HG02623 (cell line): ENCODE data around the gene PHEX.
"Not testable (repeated sequence)": the region's sequence is repeated elsewhere in the genome, so short reads cannot be mapped to it uniquely, and the experiment has no call there.

Experiments used
- ATAC-seq: cut with Tn5 transposase; IDR thresholded peaks from one replicate; pipeline ENCODE4 v1.9.1; 2021; ENCODE audit warnings: moderate library complexity; ENCODE audit not compliant: unreplicated experiment

Gene PHEX

GRCh38 chrX:22220941-22221340 is 188.8 kb downstream of the PHEX start:
- no peak for ATAC-seq

DNA sequence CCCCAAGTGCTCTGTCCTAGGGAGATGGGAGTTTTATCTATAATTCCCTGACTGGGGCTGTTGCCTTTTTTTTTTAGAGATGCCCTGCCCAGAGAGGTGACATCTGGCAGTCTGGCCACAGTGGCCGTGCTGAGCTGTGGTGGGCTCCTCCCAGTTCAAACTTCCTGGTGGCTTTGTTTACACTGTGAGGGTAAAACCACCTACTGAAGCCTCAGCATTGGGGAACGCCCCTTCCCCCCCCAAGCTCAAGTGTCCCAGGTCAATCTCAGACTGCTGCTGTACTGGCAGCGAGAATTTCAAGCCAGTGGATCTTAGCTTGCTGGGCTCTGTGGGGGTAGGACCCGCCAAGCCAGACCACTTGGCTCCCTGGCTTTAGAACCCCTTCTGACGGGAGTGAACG is 202.3 kb downstream of the PHEX start:
- no peak for ATAC-seq

DNA sequence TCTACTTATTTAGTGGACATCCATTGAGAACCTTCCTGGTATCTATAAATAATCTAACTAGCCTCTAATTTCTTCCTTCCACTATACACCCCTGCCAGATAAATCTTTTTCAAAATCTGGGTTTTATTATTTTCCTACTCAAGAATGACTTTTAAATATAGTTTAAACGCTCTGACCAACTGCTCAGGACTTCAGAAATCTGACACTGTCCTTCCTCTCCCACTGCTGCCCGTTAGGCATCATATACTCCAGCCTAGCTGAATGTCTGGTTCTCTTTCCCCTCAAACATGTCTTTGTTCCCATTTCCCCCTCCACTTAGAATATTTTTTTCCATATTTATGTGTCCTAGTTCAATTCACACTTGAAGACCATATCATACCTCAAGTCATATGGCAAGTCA is 205.4 kb downstream of the PHEX start:
- no peak for ATAC-seq

GRCh38 chrX:22246620-22247019 is 214.5 kb downstream of the PHEX start:
- no peak for ATAC-seq

DNA sequence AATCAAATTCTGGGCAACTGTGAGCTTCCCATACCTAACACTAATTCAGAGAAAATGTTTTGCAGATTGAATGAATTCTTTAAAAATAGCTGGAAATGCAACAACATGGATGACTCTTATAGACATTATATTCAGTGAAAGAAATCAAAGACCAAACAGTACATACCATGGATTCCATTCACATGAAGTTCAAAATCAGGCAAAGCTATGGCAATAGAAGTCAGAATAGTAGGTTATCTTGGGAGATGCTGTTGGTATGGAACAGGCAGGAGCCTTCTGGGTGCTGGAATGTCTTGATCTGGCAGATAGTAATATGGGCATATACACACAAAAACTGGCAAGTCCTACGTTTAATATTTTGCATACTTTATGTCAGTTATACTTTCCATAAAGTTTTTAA is 215.0 kb downstream of the PHEX start:
- ATAC-seq: no peak

GRCh38 chrX:22248401-22248800 is 216.3 kb downstream of the PHEX start:
- ATAC-seq: no peak

DNA sequence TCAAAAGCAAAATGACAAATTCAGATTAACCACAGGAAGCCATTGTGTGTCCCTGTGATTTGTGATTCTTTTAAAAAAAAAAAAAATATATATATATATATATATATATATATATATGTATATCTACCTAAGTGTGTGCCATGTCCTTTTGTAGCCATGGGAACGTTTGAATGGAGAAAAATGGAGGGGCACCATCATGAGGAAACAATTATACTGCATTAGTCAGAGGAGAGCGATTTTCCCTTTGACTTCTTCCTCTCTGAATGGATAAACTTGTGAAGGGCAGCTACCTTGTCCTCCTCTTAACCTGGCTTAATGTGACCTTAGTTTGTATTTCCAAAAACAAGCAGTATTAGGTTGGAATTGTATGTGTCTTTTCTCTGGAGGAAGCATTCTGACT is 217.2 kb downstream of the PHEX start:
- ATAC-seq: no peak

GRCh38 chrX:22268706-22269105 is 236.6 kb downstream of the PHEX start:
- ATAC-seq: no peak

DNA sequence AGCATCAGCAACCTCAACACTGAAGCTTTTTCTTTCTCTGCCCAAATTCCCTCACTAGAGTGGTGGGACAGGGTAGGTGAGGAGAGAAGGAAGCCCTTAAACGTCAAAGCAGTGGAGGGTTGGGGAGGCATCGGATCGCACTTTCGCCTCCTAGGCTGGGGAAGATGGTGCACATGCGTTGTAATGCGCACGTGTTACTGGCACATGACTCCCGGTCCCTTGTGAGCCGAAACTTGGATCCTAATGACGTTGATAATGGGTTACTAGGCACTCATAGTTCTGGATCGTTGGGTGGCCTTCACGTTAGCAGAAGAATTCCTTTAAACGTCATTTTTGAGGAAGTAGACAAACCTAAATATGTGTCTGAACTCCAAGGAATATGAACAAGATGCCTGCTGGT is 240.5 kb downstream of the PHEX start, which contains the start of gene CBLL2:
CBLL2 (plus strand) TSS at position 301 of the 400 bp plus-strand sequence; CDS start at position 380, 79 bp downstream.
- no peak for ATAC-seq

GRCh38 chrX:22273714-22274317 is 241.7 kb downstream of the PHEX start:
- ATAC-seq: no peak

DNA sequence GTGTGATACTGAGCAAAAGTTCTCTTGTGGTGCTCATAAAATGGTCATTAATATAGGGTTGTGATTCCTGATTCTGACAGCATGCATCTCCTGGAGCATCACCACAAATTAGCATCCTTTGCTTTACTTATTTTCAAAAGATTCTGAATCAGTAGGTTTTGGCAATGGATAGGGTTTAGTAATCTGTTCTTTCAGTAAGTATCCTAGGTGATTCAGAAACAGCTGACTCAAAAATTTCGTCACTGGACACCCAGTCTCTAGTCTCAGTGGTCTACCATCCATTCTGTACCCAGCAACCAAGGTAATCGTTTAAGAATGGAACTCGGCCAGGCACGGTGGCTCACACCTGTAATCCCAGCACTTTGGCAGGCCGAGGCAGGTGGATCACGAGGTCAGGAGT is 244.7 kb downstream of the PHEX start:
- ATAC-seq: no peak

- ATAC-seq: no peak
Measured at GRCh38 chrX:22278375-22278774, 246.2 kb downstream of the PHEX start.

DNA sequence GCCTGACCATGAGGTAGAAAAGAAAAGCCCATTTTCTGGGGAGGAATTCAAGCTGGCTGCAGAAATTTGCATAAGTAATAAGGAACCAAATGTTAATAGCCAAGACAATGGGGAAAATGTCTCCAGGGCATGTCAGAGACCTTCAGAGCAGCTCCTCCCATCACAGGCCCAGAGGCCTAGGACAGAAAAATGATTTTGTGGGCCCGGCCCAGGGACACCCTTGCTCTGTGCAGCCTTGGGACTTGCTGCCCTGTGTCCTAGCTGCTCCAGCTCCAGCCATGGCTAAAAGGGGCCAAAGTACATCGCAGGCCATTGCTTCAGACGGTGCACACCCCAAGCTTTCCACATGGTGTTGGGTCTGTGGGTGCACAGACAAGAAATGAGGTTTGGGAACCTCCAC is 257.1 kb downstream of the PHEX start:
- ATAC-seq: not testable (repeated sequence)

DNA sequence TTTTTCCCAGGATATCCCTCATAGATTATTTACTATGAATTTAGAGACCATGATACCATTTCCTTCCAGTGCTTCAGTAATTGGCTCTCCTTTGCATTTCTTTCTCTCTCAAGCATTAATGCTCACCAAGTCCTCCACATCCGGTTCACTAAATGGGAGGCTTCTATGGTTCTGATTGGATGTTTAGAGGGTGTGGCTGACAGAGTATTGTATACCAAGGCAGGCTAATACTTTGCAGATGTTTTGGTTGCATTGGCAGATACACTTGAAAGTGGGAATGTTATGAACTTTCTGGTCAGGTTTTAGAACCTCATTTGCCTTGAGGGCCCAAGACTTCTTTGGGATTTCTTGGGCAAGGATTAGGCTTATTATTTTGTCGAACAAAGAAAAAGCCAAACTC is 264.7 kb downstream of the PHEX start:
- ATAC-seq: no peak

DNA sequence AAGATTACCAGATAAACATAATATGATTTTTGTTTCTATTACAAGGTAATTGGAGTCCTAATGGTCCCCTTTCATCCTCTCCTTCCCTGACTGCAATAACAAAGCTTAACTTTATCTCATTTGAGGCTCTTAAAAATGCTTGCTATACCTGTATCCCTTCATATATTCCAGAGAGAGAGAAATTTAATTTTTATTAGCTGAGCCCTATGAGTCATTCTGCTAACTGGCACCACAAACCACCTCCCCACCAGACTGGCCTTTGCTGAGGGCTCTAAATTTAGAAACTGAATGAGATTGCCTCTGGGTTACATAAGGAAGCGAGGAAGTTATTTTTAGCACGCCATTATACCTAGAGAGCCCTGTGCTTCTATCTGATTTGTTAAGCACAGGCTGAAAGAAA is 268.0 kb downstream of the PHEX start:
- ATAC-seq: no peak
